ENCODE measurements around the gene HES5. TPM values are rescaled to one million over a fixed set of nuclear protein-coding genes. Genes with fewer than 3 reads are reported as not detected.

Gene HES5
- polyA plus RNA-seq, 2 of the 4 experiments (the other 2 are of a cell fraction) = not detected

GRCh38 chr1:2498648-2499047 is 31.4 kb downstream of the HES5 start (continued):
- TF ChIP-seq RFX5 (IDR thresholded peaks at IDR 0.05) (no peak), PBX3 (IDR thresholded peaks at IDR 0.05) (no peak), POLR2AphosphoS2 (conservative IDR thresholded peaks at IDR 0.05; ENCODE audit: low read length) (no peak), HMGXB4 (CRISPR knock-in tag; IDR thresholded peaks at IDR 0.05; ENCODE audit: borderline replicate concordance) (no peak)

GRCh38 chr1:2497891-2498290 is 32.2 kb downstream of the HES5 start:
- Histone ChIP-seq H3K4me3 (no peak overlapping the region), H3K9me3 (no peaks in the 10 kb centered on the region), H3K4me2 (no peak overlapping the region), H3K4me1 (peaks cover 16% of the 10 kb centered on the region), H3K27ac (no peak overlapping the region)
- FAIRE-seq (no peak), DNase-seq (ENCODE audit: low read depth in 1 of 2, low spot score in 1 of 2) (no peak), ATAC-seq (no peak)
- CTCF ChIA-PET = no interaction called here
- TF ChIP-seq CHD2 (IDR thresholded peaks at IDR 0.05; ENCODE audit: low read length, partially characterized antibody) = no peak
- TF ChIP-seq BHLHE40 (IDR thresholded peaks at IDR 0.05; ENCODE audit: low read depth, low read length) = no peak
- TF ChIP-seq HOXA7 (CRISPR knock-in tag; IDR thresholded peaks at IDR 0.05) = no peak
- no peak for TF ChIP-seq ZNF302 (CRISPR knock-in tag; IDR thresholded peaks at IDR 0.05)
- TF ChIP-seq NPAS2 (CRISPR knock-in tag; IDR thresholded peaks at IDR 0.05; ENCODE audit: borderline replicate concordance) = no peak
- TF ChIP-seq CTCF (IDR thresholded peaks at IDR 0.05) = no peak
- no peak for TF ChIP-seq JUN (IDR thresholded peaks at IDR 0.05)
- TF ChIP-seq MAFK (IDR thresholded peaks at IDR 0.05; ENCODE audit: partially characterized antibody) = no peak
- no peak for TF ChIP-seq CEBPB (IDR thresholded peaks at IDR 0.05)
- TF ChIP-seq ZSCAN20 (CRISPR knock-in tag; IDR thresholded peaks at IDR 0.05) = no peak
- TF ChIP-seq EHF (CRISPR knock-in tag; IDR thresholded peaks at IDR 0.05) = no peak
- TF ChIP-seq CBX8 (IDR thresholded peaks at IDR 0.05) = no peak
- TF ChIP-seq RARB (CRISPR knock-in tag; IDR thresholded peaks at IDR 0.05) = no peak
- POLR2A ChIA-PET = no interaction called here
- WGBS (ENCODE audit: missing lambda C conversion rate) = no CpG with 5 or more reads among the region's 4 CpGs

- ChIA-PET CTCF (interaction anchor here (1.2 to 1.5 kb wide), 2 partner anchors 37 to 79 kb away, joined by 3 to 4 read pairs; no protein-coding TSS in a partner anchor), POLR2A (no interaction called here)
- peaks cover 16% of the 10 kb centered on the region for H3K4me1 ChIP-seq
- DNase-seq (ENCODE audit: low read depth in 1 of 2, low spot score in 1 of 2) (no peak), FAIRE-seq (no peak), ATAC-seq (no peak)
- H3K9me3 ChIP-seq = no peaks in the 10 kb centered on the region
- WGBS (ENCODE audit: missing lambda C conversion rate) = 87% methylated on average over 20 of the region's 26 CpGs
- H3K4me2 ChIP-seq = no peak overlapping the region
- H3K27ac ChIP-seq = no peak overlapping the region
- H3K4me3 ChIP-seq = no peak overlapping the region
- no peak for TF ChIP-seq RNF2 (IDR thresholded peaks at IDR 0.05; ENCODE audit: borderline replicate concordance, low read depth)
- no peak for TF ChIP-seq FOSB (CRISPR knock-in tag; IDR thresholded peaks at IDR 0.05)
- TF ChIP-seq EHMT2 (IDR thresholded peaks at IDR 0.05; ENCODE audit: low read depth) = no peak
- no peak for TF ChIP-seq HOXB5 (CRISPR knock-in tag; IDR thresholded peaks at IDR 0.05)
- no peak for TF ChIP-seq GATA3 (IDR thresholded peaks at IDR 0.05; ENCODE audit: borderline replicate concordance)
- no peak for TF ChIP-seq TP53 (CRISPR knock-in tag; IDR thresholded peaks at IDR 0.05)
- TF ChIP-seq RCOR1 (IDR thresholded peaks at IDR 0.05; ENCODE audit: low read depth, low read length) = no peak
- TF ChIP-seq TFCP2L1 (CRISPR knock-in tag; IDR thresholded peaks at IDR 0.05) = no peak
- no peak for TF ChIP-seq POLR2A (IDR thresholded peaks at IDR 0.05; ENCODE audit: low read length)
- TF ChIP-seq NFE2L2 (conservative IDR thresholded peaks at IDR 0.05; ENCODE audit: low read length) = no peak
- TF ChIP-seq RFX5 (IDR thresholded peaks at IDR 0.05) = no peak
- TF ChIP-seq HES2 (IDR thresholded peaks at IDR 0.05) = no peak
Observed at GRCh38 chr1:2496746-2497145, 33.3 kb downstream of the HES5 start.
